WTC11 (cell line): ENCODE measurements around the gene LIG3.

ENCODE experiments used
- GRHL2 ChIP-seq: fragments of 250-450 bp; sonication (Bioruptor Pico); IDR thresholded peaks from 2 replicates; pipeline ENCODE4 v1.8.0; 2022; ENCODE audit warnings: mild to moderate bottlenecking, moderate library complexity; ENCODE audit not compliant: insufficient replicate concordance, severe bottlenecking
- HMGXB4 ChIP-seq: sonication (generic); formaldehyde crosslinking; IDR thresholded peaks from 2 replicates; pipeline ENCODE4 v1.8.1; 2023; ENCODE audit warnings: mild to moderate bottlenecking, moderate library complexity, missing genetic modification reagents
- TF ChIP-seq, protein P1 (sequence below): fragments of 200-600 bp; IDR thresholded peaks from 2 replicates; pipeline ENCODE4 v1.8.0; 2022; ENCODE audit warnings: antibody characterized with exemption

GRCh38 chr17:34980353-34980680 lies at the start of gene LIG3:
- TF ChIP-seq, protein P1, sequence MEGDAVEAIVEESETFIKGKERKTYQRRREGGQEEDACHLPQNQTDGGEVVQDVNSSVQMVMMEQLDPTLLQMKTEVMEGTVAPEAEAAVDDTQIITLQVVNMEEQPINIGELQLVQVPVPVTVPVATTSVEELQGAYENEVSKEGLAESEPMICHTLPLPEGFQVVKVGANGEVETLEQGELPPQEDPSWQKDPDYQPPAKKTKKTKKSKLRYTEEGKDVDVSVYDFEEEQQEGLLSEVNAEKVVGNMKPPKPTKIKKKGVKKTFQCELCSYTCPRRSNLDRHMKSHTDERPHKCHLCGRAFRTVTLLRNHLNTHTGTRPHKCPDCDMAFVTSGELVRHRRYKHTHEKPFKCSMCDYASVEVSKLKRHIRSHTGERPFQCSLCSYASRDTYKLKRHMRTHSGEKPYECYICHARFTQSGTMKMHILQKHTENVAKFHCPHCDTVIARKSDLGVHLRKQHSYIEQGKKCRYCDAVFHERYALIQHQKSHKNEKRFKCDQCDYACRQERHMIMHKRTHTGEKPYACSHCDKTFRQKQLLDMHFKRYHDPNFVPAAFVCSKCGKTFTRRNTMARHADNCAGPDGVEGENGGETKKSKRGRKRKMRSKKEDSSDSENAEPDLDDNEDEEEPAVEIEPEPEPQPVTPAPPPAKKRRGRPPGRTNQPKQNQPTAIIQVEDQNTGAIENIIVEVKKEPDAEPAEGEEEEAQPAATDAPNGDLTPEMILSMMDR: no peak
- TF ChIP-seq HMGXB4 (CRISPR knock-in tag): 0 out of 2 replicates have a peak, but pooled peaks have one; percentile 16
- TF ChIP-seq GRHL2 (CRISPR knock-in tag): no peak
